Uterus (tissue), 4 donors: ENCODE data around the gene RPRD2. TPM values are rescaled to one million over a fixed set of nuclear protein-coding genes. Genes with fewer than 3 reads are reported as not detected.

Experiments
- DNase-seq, 2 donors: peaks; one replicate each; pipeline ENCODE4 v3.0.0-alpha.2; 2019 to 2020
- H3K27ac ChIP-seq, 2 donors: fragments of 200-600 bp; sonication (generic); 1 replicate in 1 of 2; 2 replicates in 1 of 2; pipeline ENCODE4 v1.5.1; 2016 to 2018
- H3K27me3 ChIP-seq, 2 donors: fragments of 200-600 bp; sonication (generic); one replicate each; pipeline ENCODE4 v1.5.1; 2018 to 2019; ENCODE audit warnings: control low read depth in 1 of 2
- H3K36me3 ChIP-seq, 2 donors: fragments of 200-600 bp; sonication (generic); one replicate each; pipeline ENCODE4 v1.5.1; 2019; ENCODE audit warnings: control low read depth in 1 of 2
- H3K4me1 ChIP-seq, 2 donors: fragments of 200-600 bp; sonication (generic); one replicate each; pipeline ENCODE4 v1.5.1; 2018 to 2019; ENCODE audit warnings: control low read depth in 1 of 2
- H3K4me3 ChIP-seq, 2 donors: fragments of 200-600 bp; sonication (generic); 1 replicate in 1 of 2; 2 replicates in 1 of 2; pipeline ENCODE4 v1.5.1; 2018 to 2019; ENCODE audit warnings: mild to moderate bottlenecking in 1 of 2
- H3K9me3 ChIP-seq, 2 donors: fragments of 200-600 bp; sonication (generic); one replicate each; pipeline ENCODE4 v1.5.1; 2019; ENCODE audit warnings: control low read depth in 1 of 2
- CTCF ChIP-seq, 4 experiments: fragments of 200-600 bp in 2 of 4; fragments of 450-650 bp in 2 of 4; sonication (generic) in 2 of 4; IDR thresholded peaks; one replicate each; pipeline ENCODE4 v1.5.1; 2016 to 2019; ENCODE audit warnings: antibody characterized with exemption in 4 of 4, mild to moderate bottlenecking in 2 of 4, moderate library complexity in 1 of 4
- POLR2A ChIP-seq, 2 donors: fragments of 450-650 bp; IDR thresholded peaks; one replicate each; pipeline ENCODE4 v1.6.1; 2016; ENCODE audit warnings: antibody characterized with exemption in 2 of 2, mild to moderate bottlenecking in 1 of 2, moderate library complexity in 1 of 2
- intact Hi-C: fragments of 100-400 bp; cut with DNase I; formaldehyde crosslinking; loops from one replicate; pipeline ENCODE4 v1.15.1; 2023; ENCODE audit warnings: low total_unique reads
- total RNA-seq, 4 donors: library from RNA; depleted of rRNA in 3 of 4; stranded (reverse); fragments of >200 nt in 3 of 4; gene quantifications; one replicate each; pipeline versions ENCODE4 v1.1.0 to v1.2.4, GENCODE V29; 2014 to 2023
- donor health status: DM: yes; HTN: yes; CAD: no.

Gene RPRD2
- total RNA-seq, 4 donors from 2014 or later: 17.1 to 77.1 (median 37.9) TPM

- Histone ChIP-seq H3K4me3 (no peak overlapping the region), H3K36me3 (no peaks in the 10 kb centered on the region), H3K27me3 (no peaks in the 10 kb centered on the region), H3K4me1 (no peaks in the 10 kb centered on the region), H3K9me3 (no peaks in the 10 kb centered on the region), H3K27ac (peak overlapping the region in 1 of 2 donors; percentile 56)
- DNase-seq: peak; percentile 47 to 52
- TF ChIP-seq CTCF (IDR thresholded peaks at IDR 0.05) (no peak), POLR2A (IDR thresholded peaks at IDR 0.05) (no peak)
- intact Hi-C loops: no loop called here
These were observed 109.7 kb downstream of the RPRD2 start for GRCh38 chr1:150473659-150474058.

- Histone ChIP-seq H3K4me1 (no peaks in the 10 kb centered on the region), H3K27ac (peak overlapping the region; percentile 5 to 56), H3K4me3 (no peak overlapping the region), H3K27me3 (no peaks in the 10 kb centered on the region), H3K9me3 (no peaks in the 10 kb centered on the region), H3K36me3 (no peaks in the 10 kb centered on the region)
- TF ChIP-seq CTCF (IDR thresholded peaks at IDR 0.05): no peak
- TF ChIP-seq POLR2A (IDR thresholded peaks at IDR 0.05): no peak
- no peak for DNase-seq
- intact Hi-C loops: no loop called here
These were observed 110.9 kb downstream of the RPRD2 start for GRCh38 chr1:150474869-150475268.

GRCh38 chr1:150476754-150477153 lies 112.8 kb downstream of the RPRD2 start:
- intact Hi-C loops: no loop called here
- H3K36me3 ChIP-seq: no peaks in the 10 kb centered on the region
- TF ChIP-seq CTCF (IDR thresholded peaks at IDR 0.05) (no peak), POLR2A (IDR thresholded peaks at IDR 0.05) (no peak)
- no peaks in the 10 kb centered on the region for H3K9me3 ChIP-seq
- H3K27ac ChIP-seq: peak overlapping the region in 1 of 2 donors; percentile 5
- H3K27me3 ChIP-seq: no peaks in the 10 kb centered on the region
- no peak overlapping the region for H3K4me3 ChIP-seq
- H3K4me1 ChIP-seq: no peaks in the 10 kb centered on the region
- DNase-seq: peak in 1 of 2 donors; percentile 8

GRCh38 chr1:150477320-150477719 lies 113.4 kb downstream of the RPRD2 start:
- H3K27me3 ChIP-seq: no peaks in the 10 kb centered on the region
- H3K9me3 ChIP-seq: no peaks in the 10 kb centered on the region
- H3K4me3 ChIP-seq: no peak overlapping the region
- peak overlapping the region in 1 of 2 donors; percentile 5 for H3K27ac ChIP-seq
- no peak for TF ChIP-seq POLR2A (IDR thresholded peaks at IDR 0.05)
- TF ChIP-seq CTCF (IDR thresholded peaks at IDR 0.05): no peak
- DNase-seq: no peak
- no peaks in the 10 kb centered on the region for H3K4me1 ChIP-seq
- H3K36me3 ChIP-seq: no peaks in the 10 kb centered on the region
- intact Hi-C loops: no loop called here

- intact Hi-C loops: no loop called here
- no peak for DNase-seq
These were observed 113.8 kb downstream of the RPRD2 start for GRCh38 chr1:150477733-150478132.

More at GRCh38 chr1:150477733-150478132, 113.8 kb downstream of the RPRD2 start:
- TF ChIP-seq CTCF (IDR thresholded peaks at IDR 0.05): no peak
- TF ChIP-seq POLR2A (IDR thresholded peaks at IDR 0.05): no peak
- Histone ChIP-seq H3K27ac (peak overlapping the region in 1 of 2 donors; percentile 5), H3K4me3 (no peak overlapping the region), H3K9me3 (no peaks in the 10 kb centered on the region), H3K36me3 (no peaks in the 10 kb centered on the region), H3K27me3 (no peaks in the 10 kb centered on the region), H3K4me1 (no peaks in the 10 kb centered on the region)
